ENCODE results near the gene KATNBL1.

DNA sequence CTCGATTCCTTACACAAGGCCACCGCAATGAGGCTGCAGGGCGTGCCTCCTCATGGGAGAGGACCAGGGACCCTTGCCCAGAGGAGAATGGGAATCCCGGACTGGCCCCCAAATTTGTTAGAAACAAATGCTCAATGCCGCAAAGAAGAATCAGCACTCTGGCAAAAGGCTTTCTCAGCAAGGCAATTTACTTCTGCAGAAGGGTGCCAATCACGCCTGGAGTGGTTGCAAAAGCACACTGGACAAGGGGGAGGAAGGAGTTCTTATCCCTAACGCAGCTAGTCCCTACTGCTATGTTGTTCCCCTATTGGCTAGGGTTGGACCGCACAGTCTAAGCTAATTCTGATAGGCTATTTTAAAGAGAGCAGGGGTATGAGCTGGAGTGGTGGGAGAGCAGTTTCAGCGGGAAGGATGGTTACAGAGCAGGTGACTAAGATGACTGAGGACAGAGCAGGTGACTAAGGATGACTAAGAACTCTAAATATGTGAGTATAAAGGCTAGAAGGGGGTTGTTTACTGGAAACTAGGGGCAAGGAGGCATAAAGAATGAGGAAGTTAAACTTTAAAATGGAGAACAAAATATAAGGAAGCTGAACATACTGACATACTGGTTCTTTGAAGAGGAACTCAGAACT is 48.5 kb downstream of the KATNBL1 start:
- TF ChIP-seq, protein P1, sequence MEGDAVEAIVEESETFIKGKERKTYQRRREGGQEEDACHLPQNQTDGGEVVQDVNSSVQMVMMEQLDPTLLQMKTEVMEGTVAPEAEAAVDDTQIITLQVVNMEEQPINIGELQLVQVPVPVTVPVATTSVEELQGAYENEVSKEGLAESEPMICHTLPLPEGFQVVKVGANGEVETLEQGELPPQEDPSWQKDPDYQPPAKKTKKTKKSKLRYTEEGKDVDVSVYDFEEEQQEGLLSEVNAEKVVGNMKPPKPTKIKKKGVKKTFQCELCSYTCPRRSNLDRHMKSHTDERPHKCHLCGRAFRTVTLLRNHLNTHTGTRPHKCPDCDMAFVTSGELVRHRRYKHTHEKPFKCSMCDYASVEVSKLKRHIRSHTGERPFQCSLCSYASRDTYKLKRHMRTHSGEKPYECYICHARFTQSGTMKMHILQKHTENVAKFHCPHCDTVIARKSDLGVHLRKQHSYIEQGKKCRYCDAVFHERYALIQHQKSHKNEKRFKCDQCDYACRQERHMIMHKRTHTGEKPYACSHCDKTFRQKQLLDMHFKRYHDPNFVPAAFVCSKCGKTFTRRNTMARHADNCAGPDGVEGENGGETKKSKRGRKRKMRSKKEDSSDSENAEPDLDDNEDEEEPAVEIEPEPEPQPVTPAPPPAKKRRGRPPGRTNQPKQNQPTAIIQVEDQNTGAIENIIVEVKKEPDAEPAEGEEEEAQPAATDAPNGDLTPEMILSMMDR (IDR thresholded peaks at IDR 0.05; ENCODE audit: poor library complexity) = no peak
- TF ChIP-seq EZH2 (IDR thresholded peaks at IDR 0.05; ENCODE audit: borderline replicate concordance) = no peak
